ENCODE results near the gene C10orf71.

Gene C10orf71

DNA sequence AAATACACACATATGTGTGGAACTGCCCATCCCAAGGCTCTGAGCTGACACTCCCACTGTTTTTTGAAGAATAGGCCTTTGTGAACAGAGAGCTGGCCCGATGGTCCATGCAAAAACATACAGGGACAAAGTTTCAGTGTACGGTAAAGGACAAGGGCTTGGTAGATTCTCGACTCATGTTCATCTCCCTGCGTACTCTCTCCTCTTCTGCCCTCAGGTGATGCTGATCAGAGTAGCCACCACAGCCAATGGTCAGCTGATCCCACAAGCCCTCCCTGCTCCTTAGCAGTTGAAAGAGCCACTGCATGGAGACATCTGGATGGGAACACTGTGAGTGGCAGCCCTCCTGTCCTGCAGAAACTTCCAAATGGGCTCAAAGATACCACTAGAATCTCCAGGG lies 23.1 kb upstream of the C10orf71 start (continued):
- TF ChIP-seq SNAI2 (CRISPR knock-in tag; IDR thresholded peaks at IDR 0.05) (no peak), BACH2 (CRISPR knock-in tag; IDR thresholded peaks at IDR 0.05; ENCODE audit: borderline replicate concordance) (no peak), PPARA (CRISPR knock-in tag; IDR thresholded peaks at IDR 0.05; ENCODE audit: borderline replicate concordance) (no peak), ZNF565 (CRISPR knock-in tag; conservative IDR thresholded peaks at IDR 0.05; ENCODE audit: low read depth) (no peak), GLIS3 (CRISPR knock-in tag; IDR thresholded peaks at IDR 0.05) (no peak)

DNA sequence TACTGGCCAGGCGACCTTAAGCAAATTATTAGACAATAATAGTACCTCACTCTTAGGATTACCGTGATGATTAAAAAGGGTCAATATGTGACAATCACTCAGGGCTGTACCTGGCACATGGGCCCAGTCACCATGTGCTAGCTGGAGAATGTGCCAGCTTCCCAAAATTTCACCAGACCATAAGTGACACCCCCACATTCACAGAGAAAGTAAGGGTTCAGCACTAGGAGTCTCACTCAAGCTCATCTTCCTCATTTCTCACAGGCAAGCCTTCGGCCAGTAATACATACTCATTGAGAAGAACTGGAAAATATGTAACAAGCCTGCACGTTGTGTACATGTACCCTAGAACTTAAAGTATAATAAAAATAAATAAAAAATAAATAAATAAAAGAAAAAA lies 22.4 kb upstream of the C10orf71 start:
- no peak for ATAC-seq
- TF ChIP-seq ARNTL (CRISPR knock-in tag; IDR thresholded peaks at IDR 0.05; ENCODE audit: borderline replicate concordance, low read depth) (no peak), TSHZ2 (CRISPR knock-in tag; IDR thresholded peaks at IDR 0.05) (no peak), ZFP3 (CRISPR knock-in tag; IDR thresholded peaks at IDR 0.05) (no peak), ESRRG (CRISPR knock-in tag; IDR thresholded peaks at IDR 0.05) (no peak), ZNF8 (CRISPR knock-in tag; IDR thresholded peaks at IDR 0.05) (no peak)

DNA sequence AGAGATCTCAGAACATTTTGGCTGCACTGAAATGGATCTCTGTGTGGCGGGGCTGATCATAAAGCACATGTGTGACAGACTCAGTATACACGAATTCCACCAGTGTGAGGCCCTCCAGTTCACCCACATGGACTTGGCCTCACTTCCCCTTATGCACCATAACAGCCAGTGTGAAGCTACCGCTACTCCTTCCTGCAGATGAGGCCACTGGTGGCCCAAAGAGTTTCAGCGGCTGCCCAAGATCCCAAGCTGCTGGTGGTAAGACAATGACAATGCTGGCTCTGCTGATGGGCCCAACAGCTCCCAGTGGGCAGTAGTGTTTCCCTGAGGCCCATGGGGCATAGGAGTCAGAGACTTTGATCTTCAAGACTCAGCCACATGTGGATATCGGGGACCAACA lies 21.0 kb upstream of the C10orf71 start:
- ATAC-seq, result no peak
- TF ChIP-seq ZNF70 (CRISPR knock-in tag; IDR thresholded peaks at IDR 0.05) (no peak), ZNF565 (CRISPR knock-in tag; conservative IDR thresholded peaks at IDR 0.05; ENCODE audit: low read depth) (no peak)
- TF ChIP-seq, protein P1, sequence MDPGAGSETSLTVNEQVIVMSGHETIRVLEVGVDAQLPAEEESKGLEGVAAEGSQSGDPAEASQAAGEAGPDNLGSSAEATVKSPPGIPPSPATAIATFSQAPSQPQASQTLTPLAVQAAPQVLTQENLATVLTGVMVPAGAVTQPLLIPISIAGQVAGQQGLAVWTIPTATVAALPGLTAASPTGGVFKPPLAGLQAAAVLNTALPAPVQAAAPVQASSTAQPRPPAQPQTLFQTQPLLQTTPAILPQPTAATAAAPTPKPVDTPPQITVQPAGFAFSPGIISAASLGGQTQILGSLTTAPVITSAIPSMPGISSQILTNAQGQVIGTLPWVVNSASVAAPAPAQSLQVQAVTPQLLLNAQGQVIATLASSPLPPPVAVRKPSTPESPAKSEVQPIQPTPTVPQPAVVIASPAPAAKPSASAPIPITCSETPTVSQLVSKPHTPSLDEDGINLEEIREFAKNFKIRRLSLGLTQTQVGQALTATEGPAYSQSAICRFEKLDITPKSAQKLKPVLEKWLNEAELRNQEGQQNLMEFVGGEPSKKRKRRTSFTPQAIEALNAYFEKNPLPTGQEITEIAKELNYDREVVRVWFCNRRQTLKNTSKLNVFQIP (CRISPR knock-in tag; IDR thresholded peaks at IDR 0.05; ENCODE audit: borderline replicate concordance, low read depth), result no peak

DNA sequence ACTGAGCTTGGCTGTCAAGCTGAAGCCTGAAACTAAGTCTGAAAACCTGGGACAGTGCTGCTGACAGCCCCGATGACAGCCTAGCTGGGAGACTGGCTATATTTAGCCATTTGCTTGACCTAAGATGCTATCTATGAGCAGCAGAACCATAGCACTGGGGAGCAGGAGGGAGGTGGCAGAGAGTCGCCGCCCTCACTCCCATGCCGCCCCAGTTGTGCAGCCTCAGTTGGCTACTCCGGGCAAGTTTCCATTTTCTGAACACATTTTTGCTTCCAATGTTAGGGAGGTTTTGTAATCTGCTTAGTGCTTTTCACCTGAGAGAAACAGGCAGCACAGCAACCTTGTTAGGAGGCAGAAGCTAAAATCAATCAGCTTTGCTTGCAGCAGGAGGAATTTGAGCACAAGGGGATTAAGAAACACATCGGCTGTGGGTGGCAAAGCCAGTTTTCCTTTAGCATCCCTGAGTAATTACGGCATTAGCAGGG lies 20.4 kb upstream of the C10orf71 start:
- ATAC-seq, result no peak
- no peak for TF ChIP-seq ZNF565 (CRISPR knock-in tag; conservative IDR thresholded peaks at IDR 0.05; ENCODE audit: low read depth)

- ATAC-seq, result no peak
- no peak for TF ChIP-seq ESRRG (CRISPR knock-in tag; IDR thresholded peaks at IDR 0.05)
Observed at GRCh38 chr10:49279015-49279880, 19.7 kb upstream of the C10orf71 start.

DNA sequence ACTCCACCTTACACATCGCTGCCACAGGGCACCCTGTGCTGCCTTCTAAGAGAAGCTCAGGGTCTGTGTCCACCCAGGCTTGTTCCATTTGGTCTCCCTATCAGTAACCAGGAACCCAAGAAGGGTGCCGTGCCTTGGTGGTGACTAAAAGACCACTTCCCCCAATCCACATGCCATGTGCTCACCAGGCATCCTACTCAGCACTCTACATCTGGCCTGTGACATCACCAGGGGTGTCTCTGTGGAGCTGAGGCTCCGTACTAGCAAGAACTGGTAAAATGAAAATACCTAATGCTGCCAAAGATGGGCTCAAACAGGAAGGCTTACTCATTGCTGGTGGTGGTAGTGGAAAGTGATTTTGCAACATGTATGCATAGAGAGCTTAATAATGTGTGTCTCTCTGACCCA lies 19.0 kb upstream of the C10orf71 start:
- no peak for ATAC-seq
- TF ChIP-seq PPARA (CRISPR knock-in tag; IDR thresholded peaks at IDR 0.05; ENCODE audit: borderline replicate concordance) (no peak), GLIS3 (CRISPR knock-in tag; IDR thresholded peaks at IDR 0.05) (no peak), OSR1 (CRISPR knock-in tag; IDR thresholded peaks at IDR 0.05) (no peak), ZFP30 (CRISPR knock-in tag; IDR thresholded peaks at IDR 0.05) (no peak), ZC3H10 (CRISPR knock-in tag; IDR thresholded peaks at IDR 0.05) (no peak), RARB (CRISPR knock-in tag; IDR thresholded peaks at IDR 0.05) (no peak), SNAI2 (CRISPR knock-in tag; IDR thresholded peaks at IDR 0.05) (no peak), TCF4 (CRISPR knock-in tag; IDR thresholded peaks at IDR 0.05; ENCODE audit: borderline replicate concordance) (no peak), ISL1 (CRISPR knock-in tag; IDR thresholded peaks at IDR 0.05) (no peak), CREB5 (CRISPR knock-in tag; IDR thresholded peaks at IDR 0.05; ENCODE audit: low read depth) (no peak), ZNF8 (CRISPR knock-in tag; IDR thresholded peaks at IDR 0.05) (no peak), ARNTL (CRISPR knock-in tag; IDR thresholded peaks at IDR 0.05; ENCODE audit: borderline replicate concordance, low read depth) (no peak), CSDC2 (CRISPR knock-in tag; IDR thresholded peaks at IDR 0.05) (no peak), TOX (CRISPR knock-in tag; IDR thresholded peaks at IDR 0.05; ENCODE audit: borderline replicate concordance) (no peak)
- TF ChIP-seq, protein P1 (CRISPR knock-in tag; IDR thresholded peaks at IDR 0.05; ENCODE audit: borderline replicate concordance, low read depth), result no peak
- TF ChIP-seq, protein P2, sequence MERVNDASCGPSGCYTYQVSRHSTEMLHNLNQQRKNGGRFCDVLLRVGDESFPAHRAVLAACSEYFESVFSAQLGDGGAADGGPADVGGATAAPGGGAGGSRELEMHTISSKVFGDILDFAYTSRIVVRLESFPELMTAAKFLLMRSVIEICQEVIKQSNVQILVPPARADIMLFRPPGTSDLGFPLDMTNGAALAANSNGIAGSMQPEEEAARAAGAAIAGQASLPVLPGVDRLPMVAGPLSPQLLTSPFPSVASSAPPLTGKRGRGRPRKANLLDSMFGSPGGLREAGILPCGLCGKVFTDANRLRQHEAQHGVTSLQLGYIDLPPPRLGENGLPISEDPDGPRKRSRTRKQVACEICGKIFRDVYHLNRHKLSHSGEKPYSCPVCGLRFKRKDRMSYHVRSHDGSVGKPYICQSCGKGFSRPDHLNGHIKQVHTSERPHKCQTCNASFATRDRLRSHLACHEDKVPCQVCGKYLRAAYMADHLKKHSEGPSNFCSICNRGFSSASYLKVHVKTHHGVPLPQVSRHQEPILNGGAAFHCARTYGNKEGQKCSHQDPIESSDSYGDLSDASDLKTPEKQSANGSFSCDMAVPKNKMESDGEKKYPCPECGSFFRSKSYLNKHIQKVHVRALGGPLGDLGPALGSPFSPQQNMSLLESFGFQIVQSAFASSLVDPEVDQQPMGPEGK (CRISPR knock-in tag; IDR thresholded peaks at IDR 0.05; ENCODE audit: borderline replicate concordance), result no peak

All from SK-N-SH treated with all-trans-retinoic acid at 6 μM for 48 hours (cell line).